ENCODE measurements around the gene SCN5A.

The SCN5A gene

GRCh38 chr3:38551026-38551832 lies 98.3 kb downstream of the SCN5A start:
- 93% methylated on average over 30 of the region's 30 CpGs for WGBS
- H3K18ac ChIP-seq (ENCODE audit: low read depth in 1 of 2, low read length in 2 of 2): no peak overlapping the region
- H2AFZ ChIP-seq (ENCODE audit: low read depth, low read length): no peak overlapping the region
- no peak overlapping the region for H4K91ac ChIP-seq (ENCODE audit: low read length)
- H3K9ac ChIP-seq (ENCODE audit: low read length): no peak overlapping the region
- H3K79me1 ChIP-seq (replicated peaks; ENCODE audit: low read length, poor library complexity, severe bottlenecking): no peaks in the 10 kb centered on the region
- H3K14ac ChIP-seq (ENCODE audit: low read length in 2 of 2): no peak overlapping the region
- no peak overlapping the region for H3K23ac ChIP-seq (ENCODE audit: low read length in 2 of 2)
- H3K27me3 ChIP-seq (ENCODE audit: control insufficient read depth in 1 of 2, insufficient read depth in 1 of 2, low read length in 2 of 2): peaks cover 0 to 20% of the 10 kb centered on the region in 2 experiments
- no peak overlapping the region for H3K27ac ChIP-seq (ENCODE audit: low read length, poor library complexity, severe bottlenecking)
- no peaks in the 10 kb centered on the region for H3K36me3 ChIP-seq (ENCODE audit: control insufficient read depth in 1 of 2, insufficient read depth in 2 of 2, low read depth in 1 of 2, low read length in 2 of 2)
- H3K4me2 ChIP-seq (ENCODE audit: low read length, poor library complexity, severe bottlenecking): no peak overlapping the region
- H3K9me3 ChIP-seq (ENCODE audit: control insufficient read depth, low read length): no peaks in the 10 kb centered on the region
- no peak overlapping the region for H2BK120ac ChIP-seq (ENCODE audit: low read depth, low read length)
- no peak overlapping the region for H3K4ac ChIP-seq (ENCODE audit: low read depth in 1 of 2, low read length in 2 of 2)
- DNase-seq: no peak
- H2BK15ac ChIP-seq (ENCODE audit: low read depth, poor library complexity, severe bottlenecking): no peak overlapping the region
- H2BK5ac ChIP-seq (ENCODE audit: low read depth, low read length, poor library complexity, severe bottlenecking): no peak overlapping the region
- H3K4me1 ChIP-seq (ENCODE audit: control insufficient read depth, insufficient read depth, low read depth, low read length): peaks cover 9% of the 10 kb centered on the region
- no peak overlapping the region for H3K4me3 ChIP-seq (ENCODE audit: insufficient read depth in 1 of 2, low read depth in 1 of 2, low read length in 2 of 2)
- H2BK12ac ChIP-seq (ENCODE audit: low read length in 2 of 2): no peak overlapping the region
- no peak overlapping the region for H2AK5ac ChIP-seq (ENCODE audit: low read length, severe bottlenecking)
- H4K8ac ChIP-seq (ENCODE audit: low read length): no peak overlapping the region

- Histone ChIP-seq H3K14ac (ENCODE audit: low read length in 2 of 2) (no peak overlapping the region), H3K9me3 (ENCODE audit: control insufficient read depth, low read length) (no peaks in the 10 kb centered on the region), H3K18ac (ENCODE audit: low read depth in 1 of 2, low read length in 2 of 2) (no peak overlapping the region), H2BK15ac (ENCODE audit: low read depth, poor library complexity, severe bottlenecking) (no peak overlapping the region), H2BK5ac (ENCODE audit: low read depth, low read length, poor library complexity, severe bottlenecking) (no peak overlapping the region), H3K4me3 (ENCODE audit: insufficient read depth in 1 of 2, low read depth in 1 of 2, low read length in 2 of 2) (no peak overlapping the region), H2AK5ac (ENCODE audit: low read length, severe bottlenecking) (no peak overlapping the region), H2AFZ (ENCODE audit: low read depth, low read length) (no peak overlapping the region), H3K27ac (ENCODE audit: low read length, poor library complexity, severe bottlenecking) (no peak overlapping the region), H4K8ac (ENCODE audit: low read length) (no peak overlapping the region), H2BK120ac (ENCODE audit: low read depth, low read length) (no peak overlapping the region), H4K91ac (ENCODE audit: low read length) (no peak overlapping the region), H3K4ac (ENCODE audit: low read depth in 1 of 2, low read length in 2 of 2) (no peak overlapping the region), H2BK12ac (ENCODE audit: low read length in 2 of 2) (no peak overlapping the region), H3K4me2 (ENCODE audit: low read length, poor library complexity, severe bottlenecking) (no peak overlapping the region), H3K36me3 (ENCODE audit: control insufficient read depth in 1 of 2, insufficient read depth in 2 of 2, low read depth in 1 of 2, low read length in 2 of 2) (no peaks in the 10 kb centered on the region), H3K27me3 (ENCODE audit: control insufficient read depth in 1 of 2, insufficient read depth in 1 of 2, low read length in 2 of 2) (peaks cover 8 to 24% of the 10 kb centered on the region in 2 experiments), H3K79me1 (replicated peaks; ENCODE audit: low read length, poor library complexity, severe bottlenecking) (no peaks in the 10 kb centered on the region), H3K23ac (ENCODE audit: low read length in 2 of 2) (no peak overlapping the region), H3K4me1 (ENCODE audit: control insufficient read depth, insufficient read depth, low read depth, low read length) (peaks cover 9% of the 10 kb centered on the region), H3K9ac (ENCODE audit: low read length) (no peak overlapping the region)
- 96% methylated on average over 33 of the region's 33 CpGs for WGBS
- no peak for DNase-seq
Measured at GRCh38 chr3:38549957-38550840, 99.3 kb downstream of the SCN5A start.

DNA sequence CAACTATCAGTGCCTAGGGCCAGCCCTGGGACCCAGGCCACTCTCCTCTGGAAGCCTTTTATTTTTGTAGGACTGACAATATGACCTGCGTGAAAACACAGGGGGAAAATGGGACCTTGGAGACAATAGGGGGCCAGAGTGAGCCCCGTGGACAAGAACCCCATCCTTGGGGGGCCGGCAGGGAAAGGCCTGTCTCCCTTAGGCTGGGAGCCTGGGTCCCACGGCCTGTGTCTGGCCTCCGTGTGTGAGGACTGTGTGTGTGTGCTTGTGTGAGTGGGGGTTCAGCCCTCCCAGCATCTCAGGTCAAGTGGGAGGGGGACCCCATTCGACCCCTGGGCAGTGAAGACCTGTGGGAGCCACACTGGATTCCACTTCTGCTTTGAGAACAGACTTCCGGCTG lies 100.0 kb downstream of the SCN5A start:
- no peak overlapping the region for H2AK5ac ChIP-seq (ENCODE audit: low read length, severe bottlenecking)
- H3K14ac ChIP-seq (ENCODE audit: low read length in 2 of 2): no peak overlapping the region
- no peaks in the 10 kb centered on the region for H3K9me3 ChIP-seq (ENCODE audit: control insufficient read depth, low read length)
- H3K18ac ChIP-seq (ENCODE audit: low read depth in 1 of 2, low read length in 2 of 2): no peak overlapping the region
- no peak overlapping the region for H2AFZ ChIP-seq (ENCODE audit: low read depth, low read length)
- H3K4me2 ChIP-seq (ENCODE audit: low read length, poor library complexity, severe bottlenecking): no peak overlapping the region
- H3K4ac ChIP-seq (ENCODE audit: low read depth in 1 of 2, low read length in 2 of 2): no peak overlapping the region
- H3K27me3 ChIP-seq (ENCODE audit: control insufficient read depth in 1 of 2, insufficient read depth in 1 of 2, low read length in 2 of 2): peaks cover 14 to 29% of the 10 kb centered on the region in 2 experiments
- 85% methylated on average over 7 of the region's 7 CpGs for WGBS
- peaks cover 9% of the 10 kb centered on the region for H3K4me1 ChIP-seq (ENCODE audit: control insufficient read depth, insufficient read depth, low read depth, low read length)
- no peak for DNase-seq
- no peaks in the 10 kb centered on the region for H3K36me3 ChIP-seq (ENCODE audit: control insufficient read depth in 1 of 2, insufficient read depth in 2 of 2, low read depth in 1 of 2, low read length in 2 of 2)
- no peak overlapping the region for H2BK15ac ChIP-seq (ENCODE audit: low read depth, poor library complexity, severe bottlenecking)
- no peak overlapping the region for H3K23ac ChIP-seq (ENCODE audit: low read length in 2 of 2)
- no peak overlapping the region for H2BK120ac ChIP-seq (ENCODE audit: low read depth, low read length)
- no peaks in the 10 kb centered on the region for H3K79me1 ChIP-seq (replicated peaks; ENCODE audit: low read length, poor library complexity, severe bottlenecking)
- H4K91ac ChIP-seq (ENCODE audit: low read length): no peak overlapping the region
- H3K9ac ChIP-seq (ENCODE audit: low read length): no peak overlapping the region
- no peak overlapping the region for H2BK5ac ChIP-seq (ENCODE audit: low read depth, low read length, poor library complexity, severe bottlenecking)
- H3K4me3 ChIP-seq (ENCODE audit: insufficient read depth in 1 of 2, low read depth in 1 of 2, low read length in 2 of 2): no peak overlapping the region
- H2BK12ac ChIP-seq (ENCODE audit: low read length in 2 of 2): no peak overlapping the region
- no peak overlapping the region for H3K27ac ChIP-seq (ENCODE audit: low read length, poor library complexity, severe bottlenecking)
- H4K8ac ChIP-seq (ENCODE audit: low read length): no peak overlapping the region

DNA sequence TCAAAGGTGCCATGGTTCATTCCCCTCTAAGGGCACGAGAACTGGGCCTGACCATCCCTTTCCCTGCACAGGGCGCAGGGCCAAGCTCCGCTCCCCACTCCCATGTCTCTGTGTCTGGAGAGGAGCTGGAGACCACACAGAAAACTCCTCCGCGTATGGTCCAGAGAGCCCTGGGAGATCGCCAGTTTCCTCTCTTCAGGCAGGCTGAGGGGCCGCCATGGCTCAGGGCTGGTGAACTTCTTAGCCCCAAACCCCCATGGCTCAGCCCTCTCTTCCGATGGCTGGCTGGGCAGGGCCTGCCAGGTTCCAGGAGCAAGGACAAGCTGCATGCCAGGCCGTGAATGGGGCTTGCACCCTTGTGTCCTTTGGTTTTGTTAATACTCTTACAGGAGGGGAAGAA lies 100.4 kb downstream of the SCN5A start:
- no peak overlapping the region for H2BK15ac ChIP-seq (ENCODE audit: low read depth, poor library complexity, severe bottlenecking)
- H2BK120ac ChIP-seq (ENCODE audit: low read depth, low read length): no peak overlapping the region
- H3K14ac ChIP-seq (ENCODE audit: low read length in 2 of 2): no peak overlapping the region
- no peak overlapping the region for H3K27ac ChIP-seq (ENCODE audit: low read length, poor library complexity, severe bottlenecking)
- no peak overlapping the region for H3K18ac ChIP-seq (ENCODE audit: low read depth in 1 of 2, low read length in 2 of 2)
- H3K36me3 ChIP-seq (ENCODE audit: control insufficient read depth in 1 of 2, insufficient read depth in 2 of 2, low read depth in 1 of 2, low read length in 2 of 2): no peaks in the 10 kb centered on the region
- H2BK5ac ChIP-seq (ENCODE audit: low read depth, low read length, poor library complexity, severe bottlenecking): no peak overlapping the region
- no peaks in the 10 kb centered on the region for H3K9me3 ChIP-seq (ENCODE audit: control insufficient read depth, low read length)
- H4K8ac ChIP-seq (ENCODE audit: low read length): no peak overlapping the region
- H3K4ac ChIP-seq (ENCODE audit: low read depth in 1 of 2, low read length in 2 of 2): no peak overlapping the region
- H2AFZ ChIP-seq (ENCODE audit: low read depth, low read length): no peak overlapping the region
- no peak overlapping the region for H4K91ac ChIP-seq (ENCODE audit: low read length)
- no peak overlapping the region for H2AK5ac ChIP-seq (ENCODE audit: low read length, severe bottlenecking)
- H3K9ac ChIP-seq (ENCODE audit: low read length): no peak overlapping the region
- peaks cover 9% of the 10 kb centered on the region for H3K4me1 ChIP-seq (ENCODE audit: control insufficient read depth, insufficient read depth, low read depth, low read length)
- 89% methylated on average over 9 of the region's 9 CpGs for WGBS
- H3K79me1 ChIP-seq (replicated peaks; ENCODE audit: low read length, poor library complexity, severe bottlenecking): no peaks in the 10 kb centered on the region
- H2BK12ac ChIP-seq (ENCODE audit: low read length in 2 of 2): no peak overlapping the region
- peaks cover 14 to 32% of the 10 kb centered on the region in 2 experiments for H3K27me3 ChIP-seq (ENCODE audit: control insufficient read depth in 1 of 2, insufficient read depth in 1 of 2, low read length in 2 of 2)
- H3K4me3 ChIP-seq (ENCODE audit: insufficient read depth in 1 of 2, low read depth in 1 of 2, low read length in 2 of 2): no peak overlapping the region
- DNase-seq: no peak
- H3K4me2 ChIP-seq (ENCODE audit: low read length, poor library complexity, severe bottlenecking): no peak overlapping the region
- H3K23ac ChIP-seq (ENCODE audit: low read length in 2 of 2): no peak overlapping the region
